A549 (cell line): ENCODE measurements around the gene TENM3.

Experiments used
- CHD2 ChIP-seq: fragments of 150-350 bp; IDR thresholded peaks from 2 replicates; pipeline ENCODE4 v1.6.1; 2014; ENCODE audit warnings: low read length; ENCODE audit not compliant: partially characterized antibody
- CTCF ChIP-seq: fragments of >200 bp; sonication (Bioruptor Twin); formaldehyde crosslinking; IDR thresholded peaks from 3 replicates; pipeline ENCODE4 v1.5.1; 2016
- EP300 ChIP-seq, 2 experiments: fragments of >200 bp; sonication (Bioruptor Twin); formaldehyde crosslinking; IDR thresholded peaks; 2 replicates in 1 of 2; 3 replicates in 1 of 2; pipeline ENCODE4 v1.6.1; 2016 to 2017
- HDAC2 ChIP-seq: fragments of 200-600 bp; sonication (generic); IDR thresholded peaks from 2 replicates; pipeline ENCODE4 v1.6.1; 2016
- RCOR1 ChIP-seq: fragments of 150-350 bp; IDR thresholded peaks from 2 replicates; pipeline ENCODE4 v1.6.1; 2014; ENCODE audit warnings: antibody characterized with exemption, low read length, low read depth
- RFX5 ChIP-seq: fragments of 450-650 bp; IDR thresholded peaks from 2 replicates; pipeline ENCODE4 v1.7.1; 2014; ENCODE audit warnings: antibody characterized with exemption, mild to moderate bottlenecking, moderate library complexity
- TP53 ChIP-seq: fragments of 250-450 bp; sonication (Bioruptor Pico); IDR thresholded peaks from 2 replicates; pipeline ENCODE4 v1.5.0; 2021; ENCODE audit warnings: mild to moderate bottlenecking, moderate library complexity
- USF2 ChIP-seq: fragments of 450-650 bp; IDR thresholded peaks from 2 replicates; pipeline ENCODE4 v1.6.1; 2014; ENCODE audit warnings: antibody characterized with exemption

- TF ChIP-seq CTCF (no peak), TP53 (CRISPR knock-in tag) (no peak), RCOR1 (no peak), RFX5 (no peak), HDAC2 (no peak), USF2 (no peak), EP300 (IDR thresholded peaks at IDR 0.05) (no peak), CHD2 (no peak)
Observed at GRCh38 chr4:182338063-182338462, 94.9 kb downstream of the TENM3 start.
